ENCODE measurements around the gene SECISBP2L. TPM values are rescaled to one million over a fixed set of nuclear protein-coding genes. Genes with fewer than 3 reads are reported as not detected.

Gene SECISBP2L
- total and polyA plus RNA-seq, 10 of the 15 experiments (the other 5 are each of a cell fraction or from before 2014, with no cell fraction given), result 1.4 to 24.2 (median 10.4) TPM

DNA sequence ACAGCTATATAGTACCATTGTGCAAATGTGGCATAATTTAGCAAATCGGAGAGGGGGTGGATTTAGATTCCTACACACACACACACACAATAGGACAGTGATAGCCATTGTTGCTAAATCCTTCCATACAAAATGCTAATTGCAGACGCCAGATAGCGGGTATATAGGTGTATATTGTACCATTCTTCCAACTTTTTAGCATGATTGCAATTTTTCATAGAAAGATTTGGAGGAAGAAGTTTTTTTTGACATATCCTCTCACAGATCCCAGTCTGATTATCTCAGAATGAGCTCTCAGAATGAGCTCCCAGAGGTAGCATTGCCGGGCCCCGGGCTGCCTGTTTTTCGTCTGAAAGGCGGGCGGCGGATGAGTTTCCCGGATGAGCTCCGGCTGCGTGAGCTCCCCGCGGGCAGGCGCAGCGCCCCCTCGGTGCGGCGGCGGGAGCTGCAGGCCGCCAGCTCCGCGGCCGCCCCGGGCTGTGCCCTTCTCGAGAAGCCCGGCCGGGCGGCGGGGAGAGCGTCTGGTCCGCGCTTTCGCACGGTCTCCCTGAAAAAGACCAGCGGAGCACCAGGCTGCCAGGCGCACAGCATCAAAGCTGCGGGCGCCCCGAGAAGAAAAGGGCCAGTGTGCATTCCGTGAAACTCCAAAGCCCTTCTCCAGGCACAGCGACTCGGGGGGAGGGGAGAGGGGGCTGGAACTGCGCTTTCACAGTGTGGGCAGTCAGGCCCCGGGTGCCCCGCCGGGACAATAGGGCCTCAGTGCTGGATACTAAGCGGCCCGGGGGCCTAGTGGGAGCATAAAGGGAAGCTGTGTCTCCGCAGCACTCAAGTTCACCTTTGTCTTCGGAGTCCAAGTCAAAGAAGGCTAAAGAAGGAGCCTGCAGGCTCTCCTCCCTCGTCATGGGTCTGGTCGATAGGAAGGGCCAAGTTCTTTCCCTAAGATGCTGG, 70.5 kb downstream of the SECISBP2L start (continued):
- TF ChIP-seq, protein P1, sequence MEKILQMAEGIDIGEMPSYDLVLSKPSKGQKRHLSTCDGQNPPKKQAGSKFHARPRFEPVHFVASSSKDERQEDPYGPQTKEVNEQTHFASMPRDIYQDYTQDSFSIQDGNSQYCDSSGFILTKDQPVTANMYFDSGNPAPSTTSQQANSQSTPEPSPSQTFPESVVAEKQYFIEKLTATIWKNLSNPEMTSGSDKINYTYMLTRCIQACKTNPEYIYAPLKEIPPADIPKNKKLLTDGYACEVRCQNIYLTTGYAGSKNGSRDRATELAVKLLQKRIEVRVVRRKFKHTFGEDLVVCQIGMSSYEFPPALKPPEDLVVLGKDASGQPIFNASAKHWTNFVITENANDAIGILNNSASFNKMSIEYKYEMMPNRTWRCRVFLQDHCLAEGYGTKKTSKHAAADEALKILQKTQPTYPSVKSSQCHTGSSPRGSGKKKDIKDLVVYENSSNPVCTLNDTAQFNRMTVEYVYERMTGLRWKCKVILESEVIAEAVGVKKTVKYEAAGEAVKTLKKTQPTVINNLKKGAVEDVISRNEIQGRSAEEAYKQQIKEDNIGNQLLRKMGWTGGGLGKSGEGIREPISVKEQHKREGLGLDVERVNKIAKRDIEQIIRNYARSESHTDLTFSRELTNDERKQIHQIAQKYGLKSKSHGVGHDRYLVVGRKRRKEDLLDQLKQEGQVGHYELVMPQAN (conservative IDR thresholded peaks at IDR 0.05), result no peak
- TF ChIP-seq RB1 (IDR thresholded peaks at IDR 0.05; ENCODE audit: borderline replicate concordance), result 0 out of 2 replicates have a peak, but pooled peaks have one; percentile 58
- no peak for TF ChIP-seq MEF2B (IDR thresholded peaks at IDR 0.05; ENCODE audit: partially characterized antibody, poor library complexity, severe bottlenecking)
- TF ChIP-seq RCOR1 (conservative IDR thresholded peaks at IDR 0.05; ENCODE audit: low read depth, low read length), result no peak
- TF ChIP-seq CREM (IDR thresholded peaks at IDR 0.05; ENCODE audit: low read depth), result no peak
- TF ChIP-seq BMI1 (IDR thresholded peaks at IDR 0.05; ENCODE audit: borderline replicate concordance), result no peak
- TF ChIP-seq NR2C1 (IDR thresholded peaks at IDR 0.05), result no peak
- TF ChIP-seq SMC3 (IDR thresholded peaks at IDR 0.05; ENCODE audit: borderline replicate concordance, low read length), result peak; percentile 53
- TF ChIP-seq YBX1 (IDR thresholded peaks at IDR 0.05), result no peak
- TF ChIP-seq RFX5 (IDR thresholded peaks at IDR 0.05; ENCODE audit: low read depth, low read length), result no peak
- TF ChIP-seq, protein P2, sequence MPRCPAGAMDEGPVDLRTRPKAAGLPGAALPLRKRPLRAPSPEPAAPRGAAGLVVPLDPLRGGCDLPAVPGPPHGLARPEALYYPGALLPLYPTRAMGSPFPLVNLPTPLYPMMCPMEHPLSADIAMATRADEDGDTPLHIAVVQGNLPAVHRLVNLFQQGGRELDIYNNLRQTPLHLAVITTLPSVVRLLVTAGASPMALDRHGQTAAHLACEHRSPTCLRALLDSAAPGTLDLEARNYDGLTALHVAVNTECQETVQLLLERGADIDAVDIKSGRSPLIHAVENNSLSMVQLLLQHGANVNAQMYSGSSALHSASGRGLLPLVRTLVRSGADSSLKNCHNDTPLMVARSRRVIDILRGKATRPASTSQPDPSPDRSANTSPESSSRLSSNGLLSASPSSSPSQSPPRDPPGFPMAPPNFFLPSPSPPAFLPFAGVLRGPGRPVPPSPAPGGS (IDR thresholded peaks at IDR 0.05; ENCODE audit: borderline replicate concordance, insufficient read depth, low read depth, low read length, poor library complexity, severe bottlenecking), result no peak
- TF ChIP-seq, protein P3, sequence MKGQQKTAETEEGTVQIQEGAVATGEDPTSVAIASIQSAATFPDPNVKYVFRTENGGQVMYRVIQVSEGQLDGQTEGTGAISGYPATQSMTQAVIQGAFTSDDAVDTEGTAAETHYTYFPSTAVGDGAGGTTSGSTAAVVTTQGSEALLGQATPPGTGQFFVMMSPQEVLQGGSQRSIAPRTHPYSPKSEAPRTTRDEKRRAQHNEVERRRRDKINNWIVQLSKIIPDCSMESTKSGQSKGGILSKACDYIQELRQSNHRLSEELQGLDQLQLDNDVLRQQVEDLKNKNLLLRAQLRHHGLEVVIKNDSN (IDR thresholded peaks at IDR 0.05; ENCODE audit: borderline replicate concordance, extremely low read length, insufficient read depth, low read depth, low read length), result no peak
- TF ChIP-seq CBFB (IDR thresholded peaks at IDR 0.05; ENCODE audit: low read depth), result no peak
- TF ChIP-seq NFXL1 (IDR thresholded peaks at IDR 0.05; ENCODE audit: borderline replicate concordance), result no peak
- TF ChIP-seq SMAD1 (IDR thresholded peaks at IDR 0.05; ENCODE audit: low read depth, partially characterized antibody), result no peak
- TF ChIP-seq, protein P4, sequence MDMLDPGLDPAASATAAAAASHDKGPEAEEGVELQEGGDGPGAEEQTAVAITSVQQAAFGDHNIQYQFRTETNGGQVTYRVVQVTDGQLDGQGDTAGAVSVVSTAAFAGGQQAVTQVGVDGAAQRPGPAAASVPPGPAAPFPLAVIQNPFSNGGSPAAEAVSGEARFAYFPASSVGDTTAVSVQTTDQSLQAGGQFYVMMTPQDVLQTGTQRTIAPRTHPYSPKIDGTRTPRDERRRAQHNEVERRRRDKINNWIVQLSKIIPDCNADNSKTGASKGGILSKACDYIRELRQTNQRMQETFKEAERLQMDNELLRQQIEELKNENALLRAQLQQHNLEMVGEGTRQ (IDR thresholded peaks at IDR 0.05; ENCODE audit: borderline replicate concordance, low read depth, low read length), result no peak
- TF ChIP-seq IKZF1 (conservative IDR thresholded peaks at IDR 0.05), result peak; percentile 52
- TF ChIP-seq ETV6 (conservative IDR thresholded peaks at IDR 0.05 in 1 of 2, IDR thresholded peaks at IDR 0.05 in 1 of 2; ENCODE audit: borderline replicate concordance in 1 of 2, low read depth in 1 of 2), result no peak
- no peak for TF ChIP-seq PAX5 (IDR thresholded peaks at IDR 0.05; ENCODE audit: borderline replicate concordance, low read depth, low read length)
- TF ChIP-seq HDAC2 (IDR thresholded peaks at IDR 0.05), result no peak
- TF ChIP-seq, protein P5, sequence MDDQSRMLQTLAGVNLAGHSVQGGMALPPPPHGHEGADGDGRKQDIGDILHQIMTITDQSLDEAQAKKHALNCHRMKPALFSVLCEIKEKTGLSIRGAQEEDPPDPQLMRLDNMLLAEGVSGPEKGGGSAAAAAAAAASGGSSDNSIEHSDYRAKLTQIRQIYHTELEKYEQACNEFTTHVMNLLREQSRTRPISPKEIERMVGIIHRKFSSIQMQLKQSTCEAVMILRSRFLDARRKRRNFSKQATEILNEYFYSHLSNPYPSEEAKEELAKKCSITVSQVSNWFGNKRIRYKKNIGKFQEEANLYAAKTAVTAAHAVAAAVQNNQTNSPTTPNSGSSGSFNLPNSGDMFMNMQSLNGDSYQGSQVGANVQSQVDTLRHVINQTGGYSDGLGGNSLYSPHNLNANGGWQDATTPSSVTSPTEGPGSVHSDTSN (IDR thresholded peaks at IDR 0.05; ENCODE audit: insufficient replicate concordance, low read depth, low read length), result no peak

All from GM12878 (cell line).